ENCODE results near the gene ATXN3.
"Not testable (repeated sequence)": the region's sequence is repeated elsewhere in the genome, so short reads cannot be mapped to it uniquely, and the experiment has no call there.

DNA sequence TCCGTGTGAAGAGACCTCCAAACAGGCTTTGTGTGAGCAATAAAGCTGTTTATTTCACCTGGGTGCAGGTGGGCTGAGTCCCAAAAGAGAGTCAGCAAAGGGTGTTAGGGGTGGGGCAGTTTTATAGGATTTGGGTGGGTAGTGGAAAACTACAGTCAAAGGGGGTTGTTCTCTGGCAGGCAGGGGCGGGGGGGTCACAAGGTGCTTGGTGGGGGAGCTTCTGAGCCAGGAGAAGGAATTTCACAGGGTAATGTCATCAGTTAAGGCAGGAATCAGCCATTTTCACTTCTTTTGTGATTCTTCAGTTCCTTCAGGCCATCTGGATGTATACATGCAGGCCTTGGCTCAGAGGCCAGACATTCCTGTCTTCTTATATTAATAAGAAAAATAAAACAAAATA, 64.6 kb downstream of the ATXN3 start:
- TF ChIP-seq, protein P1, sequence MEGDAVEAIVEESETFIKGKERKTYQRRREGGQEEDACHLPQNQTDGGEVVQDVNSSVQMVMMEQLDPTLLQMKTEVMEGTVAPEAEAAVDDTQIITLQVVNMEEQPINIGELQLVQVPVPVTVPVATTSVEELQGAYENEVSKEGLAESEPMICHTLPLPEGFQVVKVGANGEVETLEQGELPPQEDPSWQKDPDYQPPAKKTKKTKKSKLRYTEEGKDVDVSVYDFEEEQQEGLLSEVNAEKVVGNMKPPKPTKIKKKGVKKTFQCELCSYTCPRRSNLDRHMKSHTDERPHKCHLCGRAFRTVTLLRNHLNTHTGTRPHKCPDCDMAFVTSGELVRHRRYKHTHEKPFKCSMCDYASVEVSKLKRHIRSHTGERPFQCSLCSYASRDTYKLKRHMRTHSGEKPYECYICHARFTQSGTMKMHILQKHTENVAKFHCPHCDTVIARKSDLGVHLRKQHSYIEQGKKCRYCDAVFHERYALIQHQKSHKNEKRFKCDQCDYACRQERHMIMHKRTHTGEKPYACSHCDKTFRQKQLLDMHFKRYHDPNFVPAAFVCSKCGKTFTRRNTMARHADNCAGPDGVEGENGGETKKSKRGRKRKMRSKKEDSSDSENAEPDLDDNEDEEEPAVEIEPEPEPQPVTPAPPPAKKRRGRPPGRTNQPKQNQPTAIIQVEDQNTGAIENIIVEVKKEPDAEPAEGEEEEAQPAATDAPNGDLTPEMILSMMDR (IDR thresholded peaks at IDR 0.05): not testable (repeated sequence)
- not testable (repeated sequence) for TF ChIP-seq FOXK1 (CRISPR knock-in tag; IDR thresholded peaks at IDR 0.05); CBFB (CRISPR knock-in tag; IDR thresholded peaks at IDR 0.05; ENCODE audit: low read depth); ZNF121 (CRISPR knock-in tag; IDR thresholded peaks at IDR 0.05)
- TF ChIP-seq, protein P2, sequence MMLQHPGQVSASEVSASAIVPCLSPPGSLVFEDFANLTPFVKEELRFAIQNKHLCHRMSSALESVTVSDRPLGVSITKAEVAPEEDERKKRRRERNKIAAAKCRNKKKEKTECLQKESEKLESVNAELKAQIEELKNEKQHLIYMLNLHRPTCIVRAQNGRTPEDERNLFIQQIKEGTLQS (CRISPR knock-in tag; conservative IDR thresholded peaks at IDR 0.05): not testable (repeated sequence)
